Esophagus squamous epithelium (tissue), 5 donors: ENCODE results near the gene SPSB4. TPM values are rescaled to one million over a fixed set of nuclear protein-coding genes. Genes with fewer than 3 reads are reported as not detected.

Source experiments
- DNase-seq: peaks from one replicate; lab custom pipeline; 2025; lab: John Stamatoyannopoulos, UW
- H3K27ac ChIP-seq, 4 donors: fragments of 200-600 bp; sonication (generic); one replicate each; pipeline ENCODE4 v1.5.1; 2016 to 2019; ENCODE audit warnings: mild to moderate bottlenecking in 1 of 4
- H3K27me3 ChIP-seq, 4 donors: fragments of 200-600 bp; sonication (generic); 1 replicate in 3 of 4; 2 replicates in 1 of 4; pipeline versions ENCODE4 v1.5.1 to v1.6.0; 2017 to 2021; ENCODE audit warnings: antibody characterized with exemption in 1 of 4
- H3K36me3 ChIP-seq, 3 donors: fragments of 200-600 bp; sonication (generic); one replicate each; pipeline ENCODE4 v1.5.1; 2016 to 2019
- H3K4me1 ChIP-seq, 3 donors: fragments of 200-600 bp; sonication (generic); one replicate each; pipeline ENCODE4 v1.5.1; 2017 to 2019
- H3K4me3 ChIP-seq, 4 donors: fragments of 200-600 bp; sonication (generic); 1 replicate in 3 of 4; 2 replicates in 1 of 4; pipeline ENCODE4 v1.5.1; 2016 to 2019; ENCODE audit warnings: mild to moderate bottlenecking in 2 of 4, moderate library complexity in 1 of 4
- H3K9me3 ChIP-seq, 3 donors: fragments of 200-600 bp; sonication (generic); one replicate each; pipeline ENCODE4 v1.5.1; 2016 to 2019
- POLR2A ChIP-seq, 4 donors: fragments of 450-650 bp; IDR thresholded peaks; one replicate each; pipeline ENCODE4 v1.6.1; 2017; ENCODE audit warnings: antibody characterized with exemption in 4 of 4, mild to moderate bottlenecking in 4 of 4, moderate library complexity in 3 of 4
- WGBS, 2 donors: methylation state at CpG; one replicate each; pipeline ENCODE4 v1.1.5; 2018; 5-methylcytosine and 5-hydroxymethylcytosine counted together
- intact Hi-C: fragments of 100-400 bp; cut with DNase I; formaldehyde crosslinking; loops from one replicate; pipeline ENCODE4 v1.15.0; 2022
- total RNA-seq, 4 donors: library from RNA; depleted of rRNA; stranded (reverse); fragments of >200 nt; gene quantifications; one replicate each; pipeline ENCODE4 v1.1.0, GENCODE V29; 2016
- TF ChIP-seq, protein P1 (sequence below), 6 experiments: fragments of 450-650 bp in 4 of 6; fragments of 200-600 bp in 2 of 6; sonication (generic) in 2 of 6; IDR thresholded peaks; one replicate each; pipeline ENCODE4 v1.5.1; 2016 to 2019; ENCODE audit warnings: antibody characterized with exemption in 6 of 6, mild to moderate bottlenecking in 4 of 6, moderate library complexity in 4 of 6
- donor health status: DM: yes; HTN: yes; CAD: no.

SPSB4 gene
- total RNA-seq, 4 donors from 2014 or later, result not detected

GRCh38 chr3:141060327-141060726 lies 9.2 kb downstream of the SPSB4 start:
- H3K36me3 ChIP-seq, result no peaks in the 10 kb centered on the region
- TF ChIP-seq, protein P1, sequence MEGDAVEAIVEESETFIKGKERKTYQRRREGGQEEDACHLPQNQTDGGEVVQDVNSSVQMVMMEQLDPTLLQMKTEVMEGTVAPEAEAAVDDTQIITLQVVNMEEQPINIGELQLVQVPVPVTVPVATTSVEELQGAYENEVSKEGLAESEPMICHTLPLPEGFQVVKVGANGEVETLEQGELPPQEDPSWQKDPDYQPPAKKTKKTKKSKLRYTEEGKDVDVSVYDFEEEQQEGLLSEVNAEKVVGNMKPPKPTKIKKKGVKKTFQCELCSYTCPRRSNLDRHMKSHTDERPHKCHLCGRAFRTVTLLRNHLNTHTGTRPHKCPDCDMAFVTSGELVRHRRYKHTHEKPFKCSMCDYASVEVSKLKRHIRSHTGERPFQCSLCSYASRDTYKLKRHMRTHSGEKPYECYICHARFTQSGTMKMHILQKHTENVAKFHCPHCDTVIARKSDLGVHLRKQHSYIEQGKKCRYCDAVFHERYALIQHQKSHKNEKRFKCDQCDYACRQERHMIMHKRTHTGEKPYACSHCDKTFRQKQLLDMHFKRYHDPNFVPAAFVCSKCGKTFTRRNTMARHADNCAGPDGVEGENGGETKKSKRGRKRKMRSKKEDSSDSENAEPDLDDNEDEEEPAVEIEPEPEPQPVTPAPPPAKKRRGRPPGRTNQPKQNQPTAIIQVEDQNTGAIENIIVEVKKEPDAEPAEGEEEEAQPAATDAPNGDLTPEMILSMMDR (IDR thresholded peaks at IDR 0.05), result no peak
- no peak for TF ChIP-seq POLR2A (IDR thresholded peaks at IDR 0.05)
- no peak overlapping the region for H3K4me3 ChIP-seq
- no peaks in the 10 kb centered on the region for H3K4me1 ChIP-seq
- intact Hi-C loops, result no loop called here
- peaks cover 0 to 46% (median 0%) of the 10 kb centered on the region in 4 donors for H3K27me3 ChIP-seq
- H3K27ac ChIP-seq, result no peak overlapping the region
- DNase-seq, result no peak
- WGBS, 2 donors, result 78 to 80% methylated on average over 3 of the region's 3 CpGs
- H3K9me3 ChIP-seq, result no peaks in the 10 kb centered on the region

GRCh38 chr3:141063831-141064230 lies 12.7 kb downstream of the SPSB4 start:
- H3K27me3 ChIP-seq, result peaks cover 0 to 24% (median 0%) of the 10 kb centered on the region in 4 donors
- H3K4me1 ChIP-seq, result no peaks in the 10 kb centered on the region
- WGBS, 2 donors, result 56 to 57% methylated on average over 1 of the region's 1 CpG
- no peak overlapping the region for H3K4me3 ChIP-seq
- DNase-seq, result no peak
- H3K36me3 ChIP-seq, result no peaks in the 10 kb centered on the region
- no peaks in the 10 kb centered on the region for H3K9me3 ChIP-seq
- H3K27ac ChIP-seq, result no peak overlapping the region
- no peak for TF ChIP-seq POLR2A (IDR thresholded peaks at IDR 0.05)
- intact Hi-C loops, result no loop called here

DNA sequence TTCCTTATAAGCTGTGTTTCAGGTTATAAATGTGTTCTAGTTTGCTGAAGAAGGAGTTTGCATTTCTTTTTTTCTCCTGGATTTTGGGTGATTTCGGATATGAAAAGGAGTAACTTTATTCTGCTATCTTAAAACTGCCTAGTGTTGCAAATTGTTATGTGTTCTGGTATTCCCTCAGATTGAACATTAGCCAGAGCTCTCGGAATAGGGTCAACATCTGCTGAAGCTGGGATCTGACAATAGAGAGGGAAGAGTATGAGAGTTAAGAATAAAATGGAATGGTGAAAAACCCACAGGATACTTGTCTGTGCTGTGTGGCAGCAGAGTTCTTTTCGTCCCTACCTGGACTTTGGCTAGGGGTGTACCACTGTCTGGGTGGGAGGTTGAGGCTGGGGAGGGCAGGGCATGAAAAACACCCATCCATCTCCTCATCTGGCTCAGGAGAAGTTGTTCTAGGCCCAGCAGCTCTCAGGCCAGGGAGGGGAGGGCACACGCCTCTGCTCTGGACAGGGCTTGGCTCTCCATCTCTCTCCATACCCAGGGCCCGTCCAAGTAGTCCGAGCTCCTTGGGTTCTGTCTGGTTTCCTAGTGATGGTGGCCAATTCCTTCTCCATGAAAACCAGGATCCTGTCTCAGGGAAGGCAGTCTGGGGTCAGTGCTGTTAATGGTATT lies 13.2 kb downstream of the SPSB4 start:
- Histone ChIP-seq H3K36me3 (no peaks in the 10 kb centered on the region), H3K27me3 (peaks cover 0 to 27% (median 0%) of the 10 kb centered on the region in 4 donors), H3K4me3 (no peak overlapping the region), H3K9me3 (no peaks in the 10 kb centered on the region), H3K4me1 (no peaks in the 10 kb centered on the region), H3K27ac (no peak overlapping the region)
- no peak for DNase-seq
- 83 to 87% methylated on average over 4 to 5 of the region's 6 CpGs for WGBS, 2 donors
- intact Hi-C loops, result no loop called here
- TF ChIP-seq, protein P1 (IDR thresholded peaks at IDR 0.05), result no peak
- no peak for TF ChIP-seq POLR2A (IDR thresholded peaks at IDR 0.05)

DNA sequence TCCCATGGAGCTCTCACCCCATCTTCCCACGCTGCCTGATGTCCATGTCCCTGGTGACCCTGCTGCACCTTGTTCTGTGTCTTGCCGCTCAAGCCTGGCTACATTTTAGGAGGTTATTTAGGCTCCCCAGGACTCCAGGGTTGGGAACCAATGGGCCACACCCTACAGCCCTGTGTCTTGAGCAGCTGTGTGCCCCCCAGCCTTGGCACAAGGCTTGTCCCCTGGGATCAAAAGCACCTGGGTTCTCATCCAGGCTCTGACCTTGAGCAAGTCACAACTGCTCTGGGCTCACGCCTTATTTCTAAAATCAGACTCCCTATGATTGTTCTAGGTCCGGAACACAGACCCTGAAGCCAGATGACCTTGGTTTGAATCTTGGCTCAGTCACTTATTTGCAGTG lies 14.1 kb downstream of the SPSB4 start:
- no peak for DNase-seq

GRCh38 chr3:141065841-141066805 lies 15.0 kb downstream of the SPSB4 start:
- Histone ChIP-seq H3K36me3 (no peaks in the 10 kb centered on the region), H3K27ac (no peak overlapping the region), H3K27me3 (peaks cover 0 to 33% (median 0%) of the 10 kb centered on the region in 4 donors), H3K4me3 (no peak overlapping the region), H3K4me1 (no peaks in the 10 kb centered on the region), H3K9me3 (no peaks in the 10 kb centered on the region)
- WGBS, 2 donors, result 98% methylated on average over 4 of the region's 81 CpGs; no CpG with 5 or more reads in 1 of the 2 donors
- intact Hi-C loops, result no loop called here
- TF ChIP-seq, protein P1 (IDR thresholded peaks at IDR 0.05), result no peak
- TF ChIP-seq POLR2A (IDR thresholded peaks at IDR 0.05), result no peak
- DNase-seq, result no peak

More for the DNA sequence above, 14.1 kb downstream of the SPSB4 start:
- H3K36me3 ChIP-seq, result no peaks in the 10 kb centered on the region
- intact Hi-C loops, result no loop called here
- H3K4me3 ChIP-seq, result no peak overlapping the region
- no peak overlapping the region for H3K27ac ChIP-seq
- no peaks in the 10 kb centered on the region for H3K4me1 ChIP-seq
- TF ChIP-seq, protein P1 (IDR thresholded peaks at IDR 0.05), result no peak
- no peak for TF ChIP-seq POLR2A (IDR thresholded peaks at IDR 0.05)
- no peaks in the 10 kb centered on the region for H3K9me3 ChIP-seq
- WGBS, 2 donors, result 74 to 85% methylated on average over 4 of the region's 4 CpGs
- H3K27me3 ChIP-seq, result peaks cover 0 to 33% (median 0%) of the 10 kb centered on the region in 4 donors
